Large intestine (tissue), 3 donors: ENCODE results near the gene KIFC3. TPM values are rescaled to one million over a fixed set of nuclear protein-coding genes. Genes with fewer than 3 reads are reported as not detected.
"Not testable (repeated sequence)": the region's sequence is repeated elsewhere in the genome, so short reads cannot be mapped to it uniquely, and the experiment has no call there.

Source experiments
- DNase-seq, 2 donors: peaks; one replicate each; pipeline versions ENCODE4 v3.0.0 to v3.0.0-alpha.2; 2013
- H3K27ac ChIP-seq: one replicate; pipeline ENCODE4 v1.5.1; 2013; ENCODE audit warnings: low read length
- H3K27me3 ChIP-seq: 2 replicates; pipeline ENCODE4 v1.6.1; 2013; ENCODE audit warnings: low read length; ENCODE audit not compliant: control insufficient read depth, insufficient read depth
- H3K36me3 ChIP-seq: 2 replicates; pipeline ENCODE4 v1.6.1; 2013; ENCODE audit warnings: low read length; ENCODE audit not compliant: control insufficient read depth, insufficient read depth
- H3K4me1 ChIP-seq: one replicate; pipeline ENCODE4 v1.6.1; 2013; ENCODE audit warnings: low read length; ENCODE audit not compliant: control insufficient read depth, insufficient read depth
- H3K4me3 ChIP-seq: one replicate; pipeline ENCODE4 v1.5.1; 2013; ENCODE audit warnings: low read length
- H3K9me3 ChIP-seq: one replicate; pipeline ENCODE4 v1.6.1; 2013; ENCODE audit warnings: mild to moderate bottlenecking, low read depth, low read length, moderate library complexity; ENCODE audit not compliant: control insufficient read depth
- WGBS: methylation state at CpG from one replicate; pipeline ENCODE4 v1.1.5; 2013; ENCODE audit warnings: low lambda C conversion rate; ENCODE audit not compliant: insufficient coverage; 5-methylcytosine and 5-hydroxymethylcytosine counted together
- polyA plus RNA-seq: library from polyadenylated mRNA; unstranded; fragments of 120-200 nt; gene quantifications from one replicate; pipeline ENCODE4 v1.2.1, GENCODE V29; 2013

Gene KIFC3
- polyA plus RNA-seq, 1 donor, result 82.3 TPM

DNA sequence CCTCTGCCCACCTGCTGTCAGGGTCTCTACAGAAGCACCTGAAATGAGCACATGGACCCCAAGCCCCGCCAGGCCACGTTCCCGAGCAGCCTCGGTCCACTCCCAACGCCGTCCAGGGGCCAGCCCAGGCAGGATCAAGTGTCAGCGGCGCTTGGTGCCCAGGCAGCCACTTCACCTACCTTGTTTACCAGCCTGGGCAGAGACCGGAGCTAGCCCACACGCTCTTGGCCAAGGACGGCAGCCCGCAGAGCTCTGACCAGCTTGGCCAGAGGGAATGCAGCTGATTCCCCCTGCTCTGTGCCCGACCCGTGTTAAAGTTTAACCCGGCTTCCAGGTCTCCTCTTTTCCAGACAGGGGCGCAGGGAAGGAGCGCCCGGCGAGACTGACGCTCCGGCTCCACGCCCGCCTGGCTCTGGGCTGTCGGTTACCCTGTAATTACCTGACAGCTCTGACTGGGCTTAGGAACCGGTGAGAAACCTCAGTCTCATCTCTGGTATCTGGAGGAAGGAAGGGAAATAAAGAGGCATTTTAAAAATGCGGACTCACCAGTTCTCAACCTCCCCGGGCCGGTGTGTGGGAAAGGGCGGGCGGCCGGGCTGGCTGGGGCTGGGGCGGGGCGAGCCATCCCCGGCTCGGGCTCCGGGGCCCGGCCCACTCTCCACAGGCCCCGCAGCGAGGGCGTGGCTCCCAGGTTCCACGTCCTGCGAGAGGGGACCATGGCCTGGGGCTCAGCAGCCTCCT lies 4.6 kb downstream of the KIFC3 start:
- H3K4me1 ChIP-seq, result peaks cover 58% of the 10 kb centered on the region
- H3K9me3 ChIP-seq, result no peaks in the 10 kb centered on the region
- DNase-seq, result peak; percentile 75 to 88
- H3K27ac ChIP-seq, result peak overlapping the region; percentile 93
- peak overlapping the region; percentile 44 for H3K4me3 ChIP-seq
- H3K36me3 ChIP-seq, result peaks cover 19% of the 10 kb centered on the region
- H3K27me3 ChIP-seq, result no peaks in the 10 kb centered on the region
- WGBS, result no CpG with 5 or more reads among the region's 42 CpGs

DNA sequence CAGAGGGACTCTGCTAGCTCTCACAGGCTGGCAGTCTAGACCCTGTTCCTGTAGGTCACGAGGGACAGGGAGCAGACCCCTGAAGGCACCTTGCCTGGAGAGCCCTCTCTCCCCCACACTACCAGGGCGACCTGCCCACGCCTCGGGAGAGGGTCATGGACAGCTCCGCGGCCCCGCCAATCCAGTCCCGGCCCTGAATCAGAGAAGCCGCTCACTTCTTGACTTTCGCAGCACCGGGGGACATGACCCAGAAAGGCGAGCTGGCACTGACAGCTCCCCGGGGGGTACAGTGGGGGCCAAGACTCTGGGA lies 5.1 kb downstream of the KIFC3 start:
- Histone ChIP-seq H3K9me3 (no peaks in the 10 kb centered on the region), H3K4me3 (peak overlapping the region; percentile 44), H3K4me1 (peaks cover 56% of the 10 kb centered on the region), H3K36me3 (peaks cover 24% of the 10 kb centered on the region), H3K27ac (peak overlapping the region; percentile 93), H3K27me3 (no peaks in the 10 kb centered on the region)
- WGBS, result no CpG with 5 or more reads among the region's 13 CpGs
- no peak for DNase-seq

DNA sequence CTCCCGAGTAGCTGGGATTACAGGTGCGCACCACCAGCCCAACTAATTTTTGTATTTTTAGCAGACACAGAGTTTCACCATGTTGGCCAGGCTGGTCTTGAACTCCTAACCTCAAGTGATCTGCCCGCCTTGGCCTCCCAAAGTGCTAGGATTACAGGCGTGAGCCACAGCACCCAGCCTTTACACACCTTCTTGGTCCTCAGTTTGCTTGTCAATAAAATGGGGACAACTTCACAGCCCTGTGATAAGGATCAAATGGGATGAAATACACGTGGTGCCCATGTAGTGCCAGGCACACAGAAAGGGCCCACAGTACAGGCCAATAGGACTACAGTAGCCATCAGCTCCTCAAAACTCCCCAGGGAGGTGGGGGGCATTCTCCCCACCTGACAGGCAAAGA lies 6.3 kb downstream of the KIFC3 start:
- H3K4me3 ChIP-seq, H3K9me3 ChIP-seq, DNase-seq, H3K27me3 ChIP-seq: not testable (repeated sequence)
- peaks cover 49% of the 10 kb centered on the region for H3K4me1 ChIP-seq
- WGBS, result no CpG with 5 or more reads among the region's 5 CpGs
- H3K36me3 ChIP-seq, result peaks cover 33% of the 10 kb centered on the region
- H3K27ac ChIP-seq, result peak overlapping the region; percentile 93

DNA sequence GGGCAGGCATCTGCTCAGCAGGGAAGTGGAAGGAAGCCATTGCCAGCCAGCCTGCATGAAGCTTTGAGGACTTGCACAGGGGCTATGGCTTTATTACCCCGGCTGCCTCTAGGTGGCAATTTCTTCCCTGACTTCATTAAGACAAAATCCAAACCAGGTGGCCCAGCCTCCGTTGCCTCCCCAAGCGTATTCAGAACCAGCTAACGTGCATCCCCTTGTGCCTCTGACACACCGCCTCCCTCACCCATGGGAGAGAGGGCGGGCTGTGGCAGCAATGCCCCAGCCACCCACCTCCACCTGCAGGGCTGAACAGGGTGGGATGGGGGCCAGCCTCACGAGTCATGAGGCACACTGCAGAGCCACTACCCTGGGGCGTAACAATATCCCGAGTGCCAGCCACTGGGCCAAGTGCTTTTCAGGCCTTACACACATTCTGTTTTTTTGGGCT lies 6.8 kb downstream of the KIFC3 start:
- H3K9me3 ChIP-seq, result no peaks in the 10 kb centered on the region
- H3K4me3 ChIP-seq, result no peak overlapping the region
- peaks cover 37% of the 10 kb centered on the region for H3K36me3 ChIP-seq
- no peak overlapping the region for H3K27ac ChIP-seq
- H3K4me1 ChIP-seq, result peaks cover 43% of the 10 kb centered on the region
- peak in 1 of 2 donors; percentile 55 for DNase-seq
- no peaks in the 10 kb centered on the region for H3K27me3 ChIP-seq
- WGBS, result no CpG with 5 or more reads among the region's 9 CpGs

DNA sequence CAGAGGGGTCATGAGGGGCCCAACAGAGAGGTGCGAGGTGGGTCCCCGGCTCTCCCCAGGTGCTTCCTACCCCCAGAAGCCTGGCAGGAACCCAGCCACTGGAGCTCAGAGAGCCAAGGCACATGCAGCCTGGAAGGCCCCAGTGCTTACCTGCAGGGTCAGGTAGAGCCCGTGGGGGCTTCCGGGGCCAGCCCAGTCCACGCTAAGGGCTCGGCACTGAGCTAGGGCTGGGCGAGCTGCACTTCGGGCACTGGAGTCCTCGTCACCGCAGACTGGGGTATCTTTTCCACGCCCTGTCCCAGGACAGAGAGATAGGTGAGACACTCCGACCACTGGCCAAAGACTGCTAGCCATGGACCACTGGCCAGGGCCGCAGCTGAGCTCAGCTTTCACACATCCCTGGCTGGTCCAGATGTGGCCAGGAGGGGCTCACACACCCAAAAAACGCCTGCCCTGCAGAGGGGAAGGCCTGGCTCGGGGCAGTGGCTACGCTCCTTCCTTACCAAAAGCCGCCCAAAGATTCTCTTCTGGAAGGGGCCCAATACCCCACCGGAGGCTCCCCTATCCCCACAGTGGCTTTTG lies 7.4 kb downstream of the KIFC3 start:
- Histone ChIP-seq H3K4me3 (no peak overlapping the region), H3K36me3 (peaks cover 41% of the 10 kb centered on the region), H3K27ac (no peak overlapping the region), H3K4me1 (peaks cover 38% of the 10 kb centered on the region), H3K27me3 (no peaks in the 10 kb centered on the region), H3K9me3 (no peaks in the 10 kb centered on the region)
- no peak for DNase-seq
- WGBS, result no CpG with 5 or more reads among the region's 18 CpGs

DNA sequence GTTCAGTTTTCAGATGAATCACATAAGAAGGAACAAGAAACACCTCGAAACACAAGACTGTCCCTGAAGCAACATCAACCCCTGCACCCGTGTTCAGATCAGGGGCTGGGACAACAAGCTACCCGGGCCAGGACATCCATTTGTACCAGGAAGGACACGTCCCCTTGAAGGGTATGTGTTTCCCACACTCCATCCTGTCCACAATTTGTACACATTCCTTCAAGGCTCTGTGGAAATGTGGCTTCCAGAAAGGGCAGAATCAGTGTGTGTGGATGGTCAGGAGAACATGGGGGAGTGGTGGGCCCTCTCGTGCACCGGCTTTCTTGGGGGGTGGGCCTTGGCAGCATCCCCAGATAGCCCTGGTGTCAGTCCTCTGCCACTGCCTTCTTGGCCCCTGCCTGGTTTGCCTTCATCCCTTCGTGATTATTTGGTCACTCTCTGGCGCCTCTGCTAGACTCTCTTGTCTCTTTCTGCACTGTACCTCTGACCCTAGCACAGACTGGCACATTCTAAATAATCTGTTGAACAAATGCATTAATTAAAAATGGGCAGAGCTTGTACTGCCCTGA lies 10.3 kb downstream of the KIFC3 start:
- H3K36me3 ChIP-seq, result peaks cover 61% of the 10 kb centered on the region
- H3K27me3 ChIP-seq, result no peaks in the 10 kb centered on the region
- no peak overlapping the region for H3K27ac ChIP-seq
- no peak for DNase-seq
- peaks cover 17% of the 10 kb centered on the region for H3K4me1 ChIP-seq
- no CpG with 5 or more reads among the region's 8 CpGs for WGBS
- H3K4me3 ChIP-seq, result no peak overlapping the region
- no peaks in the 10 kb centered on the region for H3K9me3 ChIP-seq

DNA sequence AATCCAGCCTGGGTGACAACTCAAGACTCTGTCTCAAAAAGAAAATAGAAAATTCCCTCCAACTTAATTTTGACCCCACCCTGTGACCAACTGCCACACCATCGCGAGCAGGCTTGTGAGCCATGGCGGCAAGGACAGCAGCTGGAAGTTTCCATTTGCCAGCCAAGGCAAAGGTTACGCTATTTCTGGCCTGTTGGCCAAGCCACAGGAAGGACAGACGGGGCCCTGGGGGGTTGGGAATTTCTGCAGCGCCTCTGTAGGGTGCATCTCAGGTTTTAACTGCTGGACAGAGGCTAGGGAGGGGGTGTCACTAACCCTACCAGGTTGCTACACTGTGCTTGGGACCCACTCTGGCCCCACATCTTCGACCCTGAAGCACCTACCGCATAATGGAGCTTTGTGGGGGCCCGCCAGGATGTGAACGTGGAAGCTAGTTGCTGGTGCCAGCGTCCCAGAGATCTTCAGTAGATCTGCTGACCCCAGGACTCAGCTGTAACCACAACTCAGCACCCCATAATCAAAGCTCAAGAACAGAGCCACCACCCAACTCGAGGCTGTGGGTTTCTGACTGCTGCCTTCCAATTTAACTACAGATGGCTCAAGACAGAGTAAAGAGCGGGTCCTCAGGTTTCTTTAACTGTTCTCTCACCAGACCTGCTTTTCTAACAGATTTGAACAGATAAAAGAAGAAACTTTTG lies 10.9 kb downstream of the KIFC3 start:
- Histone ChIP-seq H3K36me3 (peaks cover 64% of the 10 kb centered on the region), H3K4me3 (no peak overlapping the region), H3K27ac (no peak overlapping the region), H3K9me3 (no peaks in the 10 kb centered on the region), H3K4me1 (peaks cover 11% of the 10 kb centered on the region), H3K27me3 (no peaks in the 10 kb centered on the region)
- 40% methylated on average over 1 of the region's 13 CpGs for WGBS
- DNase-seq, result no peak

DNA sequence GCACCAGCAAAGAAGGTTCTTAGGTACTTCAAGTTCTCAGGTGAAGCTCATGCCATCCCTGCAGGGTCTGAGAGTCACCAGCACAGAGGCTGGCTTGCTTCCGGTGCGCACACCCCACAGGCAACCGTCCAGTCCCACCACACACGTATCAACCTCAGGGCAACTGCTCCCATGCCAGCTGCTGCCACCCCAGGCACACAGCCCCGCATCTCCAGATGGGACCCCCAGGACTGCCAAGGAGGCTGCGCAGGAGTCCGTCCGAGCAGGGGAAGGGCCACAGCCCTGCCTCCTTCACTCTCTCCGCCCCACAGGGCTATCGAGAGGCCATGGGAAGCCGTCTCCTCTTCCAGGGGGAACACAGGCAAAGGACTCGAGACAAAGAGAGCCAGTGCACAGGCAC lies 13.3 kb downstream of the KIFC3 start:
- H3K4me3 ChIP-seq, result no peak overlapping the region
- H3K4me1 ChIP-seq, result peaks cover 4% of the 10 kb centered on the region
- H3K9me3 ChIP-seq, result no peaks in the 10 kb centered on the region
- DNase-seq, result no peak
- H3K27ac ChIP-seq, result no peak overlapping the region
- WGBS, result no CpG with 5 or more reads among the region's 12 CpGs
- no peaks in the 10 kb centered on the region for H3K27me3 ChIP-seq
- peaks cover 72% of the 10 kb centered on the region for H3K36me3 ChIP-seq

DNA sequence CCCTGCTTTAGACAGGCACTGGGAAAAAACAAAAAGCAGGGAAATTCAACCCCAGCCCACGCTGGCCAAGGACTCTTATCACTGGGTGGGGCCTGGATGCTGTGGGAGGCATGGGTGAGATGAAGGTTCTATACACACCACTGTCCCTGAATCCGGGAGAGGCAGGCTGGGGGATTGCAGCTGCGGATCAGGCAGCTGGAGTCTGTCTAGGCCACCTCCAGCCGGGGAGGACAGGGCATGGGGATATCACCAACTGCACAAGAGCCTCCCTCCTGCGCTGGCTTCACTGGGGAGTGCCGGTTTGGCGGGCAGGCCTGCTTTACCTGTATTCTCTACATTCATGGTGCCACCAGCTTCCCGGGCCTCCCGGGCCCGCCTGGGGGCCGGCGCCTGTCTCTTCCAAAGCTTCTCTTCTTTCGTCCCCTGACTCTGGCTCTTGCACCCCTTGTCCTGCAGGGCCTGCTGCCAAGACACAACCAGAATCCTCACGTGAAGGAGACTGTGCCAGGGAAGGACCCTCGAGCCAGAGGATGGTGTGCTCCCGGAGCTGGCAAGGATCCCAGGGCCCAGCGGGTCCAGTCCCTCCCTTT lies 13.9 kb downstream of the KIFC3 start:
- Histone ChIP-seq H3K9me3 (no peaks in the 10 kb centered on the region), H3K27ac (no peak overlapping the region), H3K4me1 (peaks cover 4% of the 10 kb centered on the region), H3K27me3 (no peaks in the 10 kb centered on the region), H3K4me3 (no peak overlapping the region), H3K36me3 (peaks cover 72% of the 10 kb centered on the region)
- no CpG with 5 or more reads among the region's 17 CpGs for WGBS
- DNase-seq, result no peak

DNA sequence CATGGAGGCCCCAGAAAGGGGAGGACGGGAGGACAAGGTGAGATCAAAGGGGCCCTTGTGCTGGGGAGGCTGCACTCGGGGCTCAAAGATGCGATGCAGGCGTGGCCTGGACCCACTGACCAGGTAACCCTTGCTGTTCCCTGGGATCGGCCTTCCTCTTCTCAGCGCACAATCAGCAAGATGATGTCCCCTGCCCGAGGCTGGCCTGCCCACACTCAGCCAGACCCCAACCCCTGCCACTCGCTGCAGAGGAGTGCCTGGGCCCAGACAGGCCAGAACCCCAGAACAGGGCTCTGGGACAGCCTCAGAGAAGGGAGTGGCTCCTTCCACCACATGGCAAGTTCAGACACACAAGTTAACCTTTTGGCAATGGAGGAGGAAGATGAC lies 14.8 kb downstream of the KIFC3 start:
- WGBS, result no CpG with 5 or more reads among the region's 8 CpGs
- peaks cover 71% of the 10 kb centered on the region for H3K36me3 ChIP-seq
- no peak overlapping the region for H3K4me3 ChIP-seq
- peaks cover 10% of the 10 kb centered on the region for H3K4me1 ChIP-seq
- H3K9me3 ChIP-seq, result no peaks in the 10 kb centered on the region
- no peak overlapping the region for H3K27ac ChIP-seq
- H3K27me3 ChIP-seq, result no peaks in the 10 kb centered on the region
- DNase-seq, result no peak
